ENCODE data around the gene ARPC4.

Gene ARPC4

DNA sequence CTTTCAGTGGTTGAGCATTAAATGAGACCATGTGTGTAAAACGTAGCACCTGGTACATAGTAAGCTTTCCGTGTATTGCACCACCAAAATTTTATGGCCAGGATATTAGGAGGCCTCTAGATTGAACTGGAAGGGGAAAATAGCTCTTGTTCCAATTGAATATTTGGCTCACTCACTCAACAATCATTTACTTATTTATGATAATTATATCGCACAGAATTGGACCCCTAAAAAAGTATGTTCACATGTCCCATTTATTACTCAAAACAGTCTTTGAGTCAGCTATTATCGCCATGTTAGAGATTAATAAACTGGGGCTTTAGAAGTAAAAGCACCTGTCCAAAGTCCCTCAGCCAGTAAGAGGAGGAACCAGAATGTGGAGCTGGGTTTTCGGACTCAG is 12.1 kb downstream of the ARPC4 start:
- Histone ChIP-seq H3K9ac (ENCODE audit: low read length) (no peak overlapping the region), H3K79me2 (ENCODE audit: insufficient read depth, low read length) (no peaks in the 10 kb centered on the region), H3F3A (ENCODE audit: insufficient read depth, low read length) (peaks cover 4% of the 10 kb centered on the region; the same call in 1 of the 2 replicates), H2AFZ (ENCODE audit: low read length) (no peak overlapping the region), H3K4me2 (ENCODE audit: low read length) (no peak overlapping the region), H3K9me2 (ENCODE audit: low read depth, low read length) (no peaks in the 10 kb centered on the region), H3K36me3 (ENCODE audit: insufficient read depth, low read length) (peaks cover 82% of the 10 kb centered on the region), H3K9me3 (ENCODE audit: low read length) (no peaks in the 10 kb centered on the region), H3K4me3 (ENCODE audit: low read depth, low read length, poor library complexity, severe bottlenecking) (no peak overlapping the region), H3K27ac (ENCODE audit: low read depth, low read length, poor library complexity, severe bottlenecking) (no peak overlapping the region), H4K20me1 (ENCODE audit: insufficient read depth, low read length) (no peaks in the 10 kb centered on the region), H3K27me3 (ENCODE audit: insufficient read depth, low read length) (no peaks in the 10 kb centered on the region), H3K4me1 (ENCODE audit: insufficient read depth, low read length, severe bottlenecking) (peaks cover 16% of the 10 kb centered on the region)
- TF ChIP-seq, protein P1, sequence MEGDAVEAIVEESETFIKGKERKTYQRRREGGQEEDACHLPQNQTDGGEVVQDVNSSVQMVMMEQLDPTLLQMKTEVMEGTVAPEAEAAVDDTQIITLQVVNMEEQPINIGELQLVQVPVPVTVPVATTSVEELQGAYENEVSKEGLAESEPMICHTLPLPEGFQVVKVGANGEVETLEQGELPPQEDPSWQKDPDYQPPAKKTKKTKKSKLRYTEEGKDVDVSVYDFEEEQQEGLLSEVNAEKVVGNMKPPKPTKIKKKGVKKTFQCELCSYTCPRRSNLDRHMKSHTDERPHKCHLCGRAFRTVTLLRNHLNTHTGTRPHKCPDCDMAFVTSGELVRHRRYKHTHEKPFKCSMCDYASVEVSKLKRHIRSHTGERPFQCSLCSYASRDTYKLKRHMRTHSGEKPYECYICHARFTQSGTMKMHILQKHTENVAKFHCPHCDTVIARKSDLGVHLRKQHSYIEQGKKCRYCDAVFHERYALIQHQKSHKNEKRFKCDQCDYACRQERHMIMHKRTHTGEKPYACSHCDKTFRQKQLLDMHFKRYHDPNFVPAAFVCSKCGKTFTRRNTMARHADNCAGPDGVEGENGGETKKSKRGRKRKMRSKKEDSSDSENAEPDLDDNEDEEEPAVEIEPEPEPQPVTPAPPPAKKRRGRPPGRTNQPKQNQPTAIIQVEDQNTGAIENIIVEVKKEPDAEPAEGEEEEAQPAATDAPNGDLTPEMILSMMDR (IDR thresholded peaks at IDR 0.05; ENCODE audit: low read length), result no peak

DNA sequence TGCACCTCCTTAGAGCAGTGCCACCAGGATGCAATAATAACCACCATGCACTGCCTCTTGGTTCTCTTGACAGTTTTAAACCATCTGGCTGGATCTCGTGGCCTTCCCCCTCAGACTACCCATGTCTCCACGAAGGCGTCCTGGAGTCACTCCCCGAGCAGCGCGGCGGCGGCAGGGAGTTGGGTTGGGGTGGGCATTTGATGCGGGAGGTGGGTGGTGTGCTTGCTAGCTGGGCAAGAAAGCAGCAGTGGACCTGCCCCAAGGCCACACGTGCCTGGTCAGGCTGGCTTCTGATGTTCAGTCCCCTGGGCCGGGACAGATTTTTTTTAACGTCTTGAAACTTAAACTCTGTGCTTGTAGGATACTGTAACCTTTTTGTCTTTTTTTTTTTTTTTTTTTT is 13.3 kb downstream of the ARPC4 start:
- Histone ChIP-seq H3K9me3 (ENCODE audit: low read length) (no peaks in the 10 kb centered on the region), H3K79me2 (ENCODE audit: insufficient read depth, low read length) (no peaks in the 10 kb centered on the region), H3K4me1 (ENCODE audit: insufficient read depth, low read length, severe bottlenecking) (peaks cover 21% of the 10 kb centered on the region), H3K9me2 (ENCODE audit: low read depth, low read length) (no peaks in the 10 kb centered on the region), H2AFZ (ENCODE audit: low read length) (no peak overlapping the region), H4K20me1 (ENCODE audit: insufficient read depth, low read length) (no peaks in the 10 kb centered on the region), H3K27ac (ENCODE audit: low read depth, low read length, poor library complexity, severe bottlenecking) (no peak overlapping the region), H3K4me2 (ENCODE audit: low read length) (no peak overlapping the region), H3F3A (ENCODE audit: insufficient read depth, low read length) (peaks cover 4% of the 10 kb centered on the region; the same call in 1 of the 2 replicates), H3K4me3 (ENCODE audit: low read depth, low read length, poor library complexity, severe bottlenecking) (no peak overlapping the region), H3K9ac (ENCODE audit: low read length) (no peak overlapping the region), H3K36me3 (ENCODE audit: insufficient read depth, low read length) (peaks cover 70% of the 10 kb centered on the region), H3K27me3 (ENCODE audit: insufficient read depth, low read length) (no peaks in the 10 kb centered on the region)
- TF ChIP-seq EZH2 (IDR thresholded peaks at IDR 0.05; ENCODE audit: borderline replicate concordance, low read length), result no peak
- TF ChIP-seq, protein P1 (IDR thresholded peaks at IDR 0.05; ENCODE audit: low read length), result no peak

DNA sequence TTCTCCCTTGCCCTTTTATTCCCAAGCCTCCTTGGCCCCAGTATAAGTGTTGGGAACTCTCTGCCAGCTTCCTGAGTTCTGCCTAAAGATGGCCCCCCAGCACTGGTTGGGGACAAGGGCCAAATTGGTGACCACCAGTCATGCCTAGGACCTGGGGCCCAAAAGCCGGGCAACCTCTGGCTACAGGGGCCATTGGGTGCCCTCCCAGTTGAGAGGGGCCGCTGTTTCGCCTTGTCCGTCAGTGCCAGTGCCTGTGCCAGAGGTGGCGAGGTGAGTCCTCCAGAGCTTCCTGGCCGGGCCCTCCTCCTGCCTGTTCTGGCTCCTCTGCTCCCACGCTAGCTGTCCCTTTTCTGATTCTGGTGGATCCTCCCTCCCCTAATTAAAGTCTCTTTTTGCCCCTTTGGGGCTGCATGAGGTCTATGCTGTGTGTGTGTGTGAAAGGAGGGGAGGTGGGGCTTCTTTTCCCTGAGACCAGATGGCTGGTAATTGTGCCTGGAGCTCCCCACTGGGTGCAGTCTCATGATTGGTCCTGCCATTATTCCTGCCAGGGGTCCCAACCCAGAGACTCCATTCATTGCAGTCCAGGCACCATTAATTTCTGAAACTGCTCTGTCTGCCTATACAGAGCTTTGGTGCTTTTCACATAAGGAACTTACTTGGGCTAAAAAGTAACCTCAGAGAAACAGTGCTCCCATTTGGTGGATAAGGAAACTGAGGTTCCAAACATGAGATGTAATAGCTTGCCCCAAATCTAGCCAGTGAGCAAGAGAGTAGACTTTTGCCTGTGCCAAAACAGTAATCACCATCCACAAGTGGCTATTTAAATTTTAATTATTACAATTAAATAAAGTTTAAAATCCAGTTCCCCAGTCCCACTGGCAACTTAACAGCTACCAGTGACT is 14.1 kb downstream of the ARPC4 start:
- TF ChIP-seq, protein P1 (IDR thresholded peaks at IDR 0.05; ENCODE audit: low read length), result no peak
- TF ChIP-seq EZH2 (IDR thresholded peaks at IDR 0.05; ENCODE audit: borderline replicate concordance, low read length), result no peak
- Histone ChIP-seq H3K4me3 (ENCODE audit: low read depth, low read length, poor library complexity, severe bottlenecking) (no peak overlapping the region), H3K9me2 (ENCODE audit: low read depth, low read length) (no peaks in the 10 kb centered on the region), H2AFZ (ENCODE audit: low read length) (no peak overlapping the region), H4K20me1 (ENCODE audit: insufficient read depth, low read length) (no peaks in the 10 kb centered on the region), H3K9me3 (ENCODE audit: low read length) (no peaks in the 10 kb centered on the region), H3K4me2 (ENCODE audit: low read length) (no peak overlapping the region), H3K4me1 (ENCODE audit: insufficient read depth, low read length, severe bottlenecking) (peaks cover 21% of the 10 kb centered on the region), H3K36me3 (ENCODE audit: insufficient read depth, low read length) (peaks cover 68% of the 10 kb centered on the region), H3K79me2 (ENCODE audit: insufficient read depth, low read length) (no peaks in the 10 kb centered on the region), H3F3A (ENCODE audit: insufficient read depth, low read length) (peaks cover 4% of the 10 kb centered on the region; the same call in 1 of the 2 replicates), H3K27me3 (ENCODE audit: insufficient read depth, low read length) (no peaks in the 10 kb centered on the region), H3K27ac (ENCODE audit: low read depth, low read length, poor library complexity, severe bottlenecking) (no peak overlapping the region), H3K9ac (ENCODE audit: low read length) (no peak overlapping the region)
